Mesothelial cell of epicardium (in vitro differentiated cells): ENCODE results near the gene IFITM2. TPM values are rescaled to one million over a fixed set of nuclear protein-coding genes. Genes with fewer than 3 reads are reported as not detected.
"Not testable (repeated sequence)": the region's sequence is repeated elsewhere in the genome, so short reads cannot be mapped to it uniquely, and the experiment has no call there.

ENCODE experiments used
- DNase-seq, 2 experiments: peaks; one replicate each; pipeline ENCODE4 v3.0.0; 2021; ENCODE audit warnings: low spot score in 2 of 2; ENCODE audit not compliant: unreplicated experiment in 2 of 2
- H3K27ac Mint-ChIP-seq: 2 replicates; pipeline ENCODE4 v1.8.0; 2021; ENCODE audit warnings: mixed read lengths
- H3K27me3 Mint-ChIP-seq: 2 replicates; pipeline ENCODE4 v1.8.0; 2021; ENCODE audit warnings: low read depth, mixed read lengths
- H3K36me3 Mint-ChIP-seq: 2 replicates; pipeline ENCODE4 v1.8.0; 2021; ENCODE audit warnings: mixed read lengths
- H3K4me1 Mint-ChIP-seq: 2 replicates; pipeline ENCODE4 v1.8.0; 2021; ENCODE audit warnings: mixed read lengths
- H3K4me3 Mint-ChIP-seq: 2 replicates; pipeline ENCODE4 v1.8.0; 2021; ENCODE audit warnings: mild to moderate bottlenecking, moderate library complexity, mixed read lengths
- H3K9me3 Mint-ChIP-seq: 2 replicates; pipeline ENCODE4 v1.8.0; 2021; ENCODE audit warnings: mixed read lengths
- CTCF ChIP-seq: fragments of 200-600 bp; sonication (generic); IDR thresholded peaks from one replicate; pipeline ENCODE4 v1.5.0; 2021; ENCODE audit warnings: antibody characterized with exemption; ENCODE audit not compliant: unreplicated experiment
- total RNA-seq: library from RNA; stranded (reverse); gene quantifications from 3 replicates; pipeline ENCODE4 v1.2.1, GENCODE V29; 2021

Gene IFITM2
- total RNA-seq, 1 donor from 2014 or later: 208 TPM

GRCh38 chr11:313787-314553, 6.4 kb downstream of the IFITM2 start, which contains the start of gene IFITM1:
IFITM1 (plus strand) TSS chr11:314040; CDS start chr11:314171, 131 bp downstream.
- Mint-ChIP-seq H3K36me3 (no peaks in the 10 kb centered on the region), H3K27ac (peak within 1 kb of the TSS; percentile 93), H3K9me3 (no peaks in the 10 kb centered on the region), H3K27me3 (peaks cover 19% of the 10 kb centered on the region), H3K4me3 (peak within 1 kb of the TSS; percentile 86), H3K4me1 (peaks cover 64% of the 10 kb centered on the region)
- TF ChIP-seq CTCF: no peak
- no peak for DNase-seq

GRCh38 chr11:314554-314875, 6.9 kb downstream of the IFITM2 start:
- Mint-ChIP-seq H3K4me3 (peak overlapping the region; percentile 86), H3K4me1 (peaks cover 61% of the 10 kb centered on the region), H3K27me3 (peaks cover 19% of the 10 kb centered on the region), H3K27ac (peak overlapping the region; percentile 93)
- not testable (repeated sequence) for H3K9me3 Mint-ChIP-seq, DNase-seq, H3K36me3 Mint-ChIP-seq

- H3K4me3 Mint-ChIP-seq: peak overlapping the region; percentile 86
- peak overlapping the region; percentile 93 for H3K27ac Mint-ChIP-seq
Measured at GRCh38 chr11:315051-315481, 7.5 kb downstream of the IFITM2 start.

GRCh38 chr11:315516-315994, 7.9 kb downstream of the IFITM2 start:
- H3K27me3 Mint-ChIP-seq: peaks cover 19% of the 10 kb centered on the region
- no peak for TF ChIP-seq CTCF
- DNase-seq: no peak
- no peaks in the 10 kb centered on the region for H3K9me3 Mint-ChIP-seq
- no peaks in the 10 kb centered on the region for H3K36me3 Mint-ChIP-seq
- H3K27ac Mint-ChIP-seq: peak overlapping the region; percentile 93
- peaks cover 57% of the 10 kb centered on the region for H3K4me1 Mint-ChIP-seq
- H3K4me3 Mint-ChIP-seq: peak overlapping the region; percentile 86

More at GRCh38 chr11:315051-315481, 7.5 kb downstream of the IFITM2 start:
- Mint-ChIP-seq H3K27me3 (peaks cover 19% of the 10 kb centered on the region), H3K36me3 (no peaks in the 10 kb centered on the region), H3K9me3 (no peaks in the 10 kb centered on the region), H3K4me1 (peaks cover 57% of the 10 kb centered on the region)
- TF ChIP-seq CTCF: no peak
- DNase-seq: no peak

GRCh38 chr11:316031-316701, 8.6 kb downstream of the IFITM2 start:
- Mint-ChIP-seq H3K9me3 (no peaks in the 10 kb centered on the region), H3K36me3 (no peaks in the 10 kb centered on the region), H3K4me1 (peaks cover 60% of the 10 kb centered on the region), H3K4me3 (peak overlapping the region; percentile 64), H3K27me3 (peaks cover 19% of the 10 kb centered on the region), H3K27ac (no peak overlapping the region)
- no peak for DNase-seq
- TF ChIP-seq CTCF: no peak

GRCh38 chr11:316891-317301, 9.3 kb downstream of the IFITM2 start:
- Mint-ChIP-seq H3K9me3 (no peaks in the 10 kb centered on the region), H3K36me3 (no peaks in the 10 kb centered on the region), H3K4me3 (peak overlapping the region; percentile 64), H3K4me1 (peaks cover 57% of the 10 kb centered on the region), H3K27me3 (peaks cover 19% of the 10 kb centered on the region), H3K27ac (peak overlapping the region; percentile 53)
- TF ChIP-seq CTCF: no peak
- no peak for DNase-seq

- not testable (repeated sequence) for H3K27ac Mint-ChIP-seq, DNase-seq, H3K36me3 Mint-ChIP-seq, H3K9me3 Mint-ChIP-seq
- Mint-ChIP-seq H3K4me3 (peak overlapping the region; percentile 64), H3K4me1 (peaks cover 49% of the 10 kb centered on the region), H3K27me3 (peaks cover 19% of the 10 kb centered on the region)
Measured at GRCh38 chr11:317668-318404, 10.2 kb downstream of the IFITM2 start.
